H1 (cell line): ENCODE results near the gene OR2D2. TPM values are rescaled to one million over a fixed set of nuclear protein-coding genes. Genes with fewer than 3 reads are reported as not detected.

Source experiments
- CTCF ChIA-PET: fragments of 300-600 bp; sonication (Branson Sonifier 250); formaldehyde crosslinking; loops from one replicate; lab custom pipeline; 2021; ENCODE audit not compliant: partially characterized antibody; lab: Charles Lee
- POLR2A ChIA-PET: fragments of 300-600 bp; sonication (Branson Sonifier 250); formaldehyde crosslinking; loops from one replicate; lab custom pipeline; 2021; ENCODE audit warnings: inconsistent platforms; ENCODE audit not compliant: partially characterized antibody; lab: Charles Lee
- DNase-seq, 2 experiments: peaks; one replicate each; pipeline versions ENCODE4 v3.0.0 to v3.0.0-alpha.2; 2010 to 2022; ENCODE audit warnings: low spot score in 2 of 2, low read depth in 1 of 2, mixed read lengths in 1 of 2
- FAIRE-seq: peaks from 2 replicates; lab custom pipeline; 2011; peaks lifted over from hg19 to GRCh38; lab: Jason Lieb, UNC
- H2AFZ ChIP-seq: 2 replicates; pipeline ENCODE4 v1.8.1; 2012; ENCODE audit warnings: low read length, inconsistent platforms
- H2AK5ac ChIP-seq: 2 replicates; pipeline ENCODE4 v1.6.1; 2013; ENCODE audit warnings: low read depth, low read length
- H2BK120ac ChIP-seq: replicated peaks from 2 replicates; pipeline ENCODE3; 2013; ENCODE audit warnings: low read depth, low read length, inconsistent platforms
- H2BK12ac ChIP-seq: 2 replicates; pipeline ENCODE4 v1.6.1; 2013; ENCODE audit warnings: low read depth, low read length
- H2BK15ac ChIP-seq: 2 replicates; pipeline ENCODE4 v1.6.1; 2013; ENCODE audit warnings: low read length
- H2BK20ac ChIP-seq: 2 replicates; pipeline ENCODE4 v1.6.1; 2013; ENCODE audit warnings: low read length
- H2BK5ac ChIP-seq: 2 replicates; pipeline ENCODE4 v1.6.1; 2013; ENCODE audit warnings: low read depth, low read length
- H3K14ac ChIP-seq: 2 replicates; pipeline ENCODE4 v1.6.1; 2013; ENCODE audit warnings: inconsistent platforms; ENCODE audit not compliant: insufficient read length
- H3K18ac ChIP-seq: 2 replicates; pipeline ENCODE4 v1.6.1; 2013; ENCODE audit warnings: low read length; ENCODE audit errors: extremely low read depth
- H3K23ac ChIP-seq: 2 replicates; pipeline ENCODE4 v1.6.1; 2013; ENCODE audit warnings: inconsistent platforms; ENCODE audit not compliant: insufficient read length
- H3K23me2 ChIP-seq: 2 replicates; pipeline ENCODE4 v1.6.1; 2013; ENCODE audit warnings: low read depth, low read length
- H3K27ac ChIP-seq: 2 replicates; pipeline ENCODE4 v1.6.1; 2011; ENCODE audit warnings: low read depth, low read length, inconsistent platforms
- H3K27me3 ChIP-seq, 4 experiments: replicated peaks in 1 of 4; 1 replicate in 1 of 4; 2 replicates in 3 of 4; pipeline versions ENCODE4 v1.6.1 to v1.8.1; 2011 to 2013; ENCODE audit warnings: low read length in 3 of 4, mild to moderate bottlenecking in 3 of 4, inconsistent platforms in 2 of 4, mixed read lengths in 2 of 4, moderate library complexity in 1 of 4; ENCODE audit not compliant: control insufficient read depth in 3 of 4, insufficient read depth in 3 of 4; ENCODE audit errors: extremely low read depth in 1 of 4
- H3K36me3 ChIP-seq, 4 experiments: 2 replicates each; pipeline versions ENCODE4 v1.6.1 to v1.8.1; 2011 to 2013; ENCODE audit warnings: mild to moderate bottlenecking in 4 of 4, low read length in 3 of 4, moderate library complexity in 2 of 4, control low read depth in 1 of 4, inconsistent platforms in 1 of 4; ENCODE audit not compliant: insufficient read depth in 4 of 4, control insufficient read depth in 2 of 4
- H3K4ac ChIP-seq: replicated peaks from 2 replicates; pipeline ENCODE3; 2013; ENCODE audit warnings: low read length, low read depth, mixed read lengths, inconsistent platforms; ENCODE audit not compliant: insufficient read length
- H3K4me1 ChIP-seq, 4 experiments: replicated peaks in 1 of 4; 1 replicate in 1 of 4; 2 replicates in 3 of 4; pipeline versions ENCODE4 v1.6.1 to v1.8.1; 2011 to 2013; ENCODE audit warnings: low read length in 3 of 4, inconsistent platforms in 2 of 4, mixed read lengths in 1 of 4; ENCODE audit not compliant: insufficient read depth in 4 of 4, control insufficient read depth in 3 of 4
- H3K4me2 ChIP-seq, 2 experiments: 2 replicates each; pipeline versions ENCODE4 v1.6.1 to v1.8.1; 2011 to 2013; ENCODE audit warnings: low read depth in 2 of 2, low read length in 2 of 2, control low read depth in 1 of 2, inconsistent platforms in 1 of 2, mild to moderate bottlenecking in 1 of 2; ENCODE audit not compliant: insufficient read depth in 1 of 2
- H3K4me3 ChIP-seq, 4 experiments: fragments of 200-600, 300-600 bp in 1 of 4; sonication (generic), shearing (Covaris generic), sonication (Bioruptor Twin) in 1 of 4; 2 replicates each; pipeline versions ENCODE4 v1.5.1 to v1.8.1; 2011 to 2016; ENCODE audit warnings: low read length in 4 of 4, low read depth in 3 of 4, control low read depth in 2 of 4, inconsistent platforms in 2 of 4, mild to moderate bottlenecking in 2 of 4, mixed read lengths in 1 of 4, moderate library complexity in 1 of 4; ENCODE audit not compliant: insufficient read depth in 2 of 4; ENCODE audit errors: extremely low read depth in 1 of 4
- H3K56ac ChIP-seq: replicated peaks from 2 replicates; pipeline ENCODE3; 2013; ENCODE audit warnings: low read depth, mild to moderate bottlenecking, mixed read lengths, low read length, inconsistent platforms; ENCODE audit not compliant: insufficient read length
- H3K79me1 ChIP-seq: 2 replicates; pipeline ENCODE4 v1.6.1; 2013; ENCODE audit warnings: low read depth, low read length, control low read depth
- H3K79me2 ChIP-seq, 2 experiments: 2 replicates each; pipeline versions ENCODE4 v1.6.1 to v1.8.1; 2012 to 2013; ENCODE audit warnings: low read length in 2 of 2, mild to moderate bottlenecking in 2 of 2, inconsistent platforms in 1 of 2; ENCODE audit not compliant: insufficient read depth in 2 of 2, control insufficient read depth in 1 of 2
- H3K9ac ChIP-seq, 4 experiments: replicated peaks in 1 of 4; 1 replicate in 1 of 4; 2 replicates in 3 of 4; pipeline versions ENCODE4 v1.6.1 to v1.8.1; 2011 to 2013; ENCODE audit warnings: low read depth in 3 of 4, low read length in 3 of 4, control low read depth in 2 of 4, mild to moderate bottlenecking in 2 of 4, moderate library complexity in 2 of 4, inconsistent platforms in 1 of 4; ENCODE audit errors: extremely low read depth in 1 of 4
- H3K9me3 ChIP-seq, 2 experiments: 2 replicates each; pipeline versions ENCODE4 v1.6.1 to v1.8.1; 2012 to 2013; ENCODE audit warnings: mild to moderate bottlenecking in 2 of 2, moderate library complexity in 2 of 2, control low read depth in 1 of 2, inconsistent platforms in 1 of 2, low read depth in 1 of 2, low read length in 1 of 2, mixed read lengths in 1 of 2; ENCODE audit not compliant: insufficient read depth in 2 of 2
- H4K20me1 ChIP-seq, 2 experiments: replicated peaks in 1 of 2; 2 replicates each; pipeline versions ENCODE3 to v1.8.1; 2011 to 2013; ENCODE audit warnings: inconsistent platforms in 2 of 2, low read length in 2 of 2, mild to moderate bottlenecking in 1 of 2; ENCODE audit not compliant: insufficient read depth in 2 of 2, control insufficient read depth in 1 of 2
- H4K5ac ChIP-seq: 2 replicates; pipeline ENCODE4 v1.6.1; 2013; ENCODE audit warnings: low read length, low read depth, mixed read lengths, inconsistent platforms; ENCODE audit not compliant: insufficient read length
- H4K8ac ChIP-seq: 2 replicates; pipeline ENCODE4 v1.8.0; 2013; ENCODE audit warnings: mild to moderate bottlenecking, moderate library complexity, low read length, inconsistent platforms; ENCODE audit not compliant: insufficient read depth; ENCODE audit errors: extremely low read depth
- H4K91ac ChIP-seq: replicated peaks from 2 replicates; pipeline ENCODE3; 2013; ENCODE audit warnings: low read length, mixed read lengths, inconsistent platforms; ENCODE audit not compliant: insufficient read length
- CREB1 ChIP-seq: IDR thresholded peaks from 2 replicates; pipeline ENCODE4 v1.6.1; 2012; ENCODE audit warnings: inconsistent platforms
- FOSL1 ChIP-seq: IDR thresholded peaks from 2 replicates; pipeline ENCODE4 v1.6.1; 2011; ENCODE audit warnings: mild to moderate bottlenecking, low read depth, low read length, moderate library complexity; ENCODE audit not compliant: insufficient read depth
- HDAC2 ChIP-seq, 2 experiments: fragments of 300-600 bp in 1 of 2; sonication (generic) in 1 of 2; IDR thresholded peaks; 2 replicates each; pipeline ENCODE4 v1.6.1; 2011 to 2012; ENCODE audit warnings: low read depth in 2 of 2, low read length in 2 of 2, mild to moderate bottlenecking in 2 of 2, moderate library complexity in 2 of 2, borderline replicate concordance in 1 of 2, inconsistent platforms in 1 of 2
- JUND ChIP-seq: IDR thresholded peaks from 2 replicates; pipeline ENCODE4 v1.6.1; 2011; ENCODE audit warnings: mild to moderate bottlenecking, improper control_type of control experiment, low read length
- KDM1A ChIP-seq: fragments of 200-600, 300-600 bp; sonication (generic); IDR thresholded peaks from 2 replicates; pipeline ENCODE4 v1.7.1; 2016; ENCODE audit warnings: mild to moderate bottlenecking, low read length, borderline replicate concordance
- KDM4A ChIP-seq: IDR thresholded peaks from one replicate; pipeline ENCODE4 v1.7.1; 2012; ENCODE audit warnings: low read depth, mild to moderate bottlenecking, moderate library complexity, low read length, inconsistent platforms; ENCODE audit not compliant: severe bottlenecking
- POLR2AphosphoS5 ChIP-seq: IDR thresholded peaks from 2 replicates; pipeline ENCODE4 v1.6.1; 2011; ENCODE audit warnings: low read depth, low read length
- RBBP5 ChIP-seq: IDR thresholded peaks from 2 replicates; pipeline ENCODE4 v1.7.1; 2012; ENCODE audit warnings: low read depth, mild to moderate bottlenecking, inconsistent platforms, low read length, moderate library complexity, borderline replicate concordance
- RNF2 ChIP-seq: fragments of 200-900, 300-1000 bp; sonication (generic); IDR thresholded peaks from 2 replicates; pipeline ENCODE4 v1.7.1; 2016; ENCODE audit warnings: borderline replicate concordance, low read depth, mild to moderate bottlenecking, antibody characterized with exemption, low read length; ENCODE audit not compliant: poor library complexity, severe bottlenecking; ENCODE audit errors: missing control alignments
- SP1 ChIP-seq: IDR thresholded peaks from 2 replicates; pipeline ENCODE4 v1.6.1; 2011; ENCODE audit warnings: low read depth, low read length
- SUZ12 ChIP-seq: fragments of 200-600 bp; sonication (generic); IDR thresholded peaks from 2 replicates; pipeline ENCODE4 v1.6.1; 2012; ENCODE audit warnings: mild to moderate bottlenecking, inconsistent platforms, low read length, moderate library complexity, mixed read lengths
- TCF12 ChIP-seq: IDR thresholded peaks from 2 replicates; pipeline ENCODE4 v1.6.1; 2011; ENCODE audit warnings: low read depth, mild to moderate bottlenecking, low read length
- WGBS, 2 experiments: shearing (Covaris generic) in 1 of 2; methylation state at CpG; one replicate each; pipeline versions ENCODE4 v1.1.6 to v1.1.7; 2013 to 2015; ENCODE audit warnings: low lambda C conversion rate in 2 of 2, mixed read lengths in 2 of 2, inconsistent platforms in 1 of 2, low coverage in 1 of 2, missing lambda C conversion rate in 1 of 2; ENCODE audit not compliant: insufficient replicate concordance in 2 of 2, insufficient coverage in 1 of 2, insufficient read length in 1 of 2; ENCODE audit errors: extremely low coverage in 1 of 2, missing lambda C conversion rate in 1 of 2; 5-methylcytosine and 5-hydroxymethylcytosine counted together
- polyA plus RNA-seq, 7 experiments: library from polyadenylated mRNA; depleted of rRNA in 3 of 7; stranded (reverse) in 5 of 7; unstranded in 2 of 7; fragments of >200 nt in 5 of 7; fragments of 200-250 nt in 2 of 7; gene quantifications; 1 replicate in 5 of 7; 2 replicates in 1 of 7; 4 replicates in 1 of 7; pipeline versions ENCODE4 v1.2.1 to v1.2.3, GENCODE V29; 2011 to 2013; ENCODE audit warnings: missing spikeins in 2 of 7, mixed read lengths in 2 of 7
- total RNA-seq: library from RNA; stranded (reverse); fragmentation: NEBNext Ultra II Directional; extraction: Animal tissue kit (Norgen Biotek cat#: 25700); gene quantifications from 2 replicates; pipeline ENCODE4 v1.2.1, GENCODE V29; 2021

OR2D2 gene
- total and polyA plus RNA-seq, 2 of the 8 experiments (the other 6 are each of a cell fraction or from before 2014, with no cell fraction given): 0.15 TPM; not detected in 1

DNA sequence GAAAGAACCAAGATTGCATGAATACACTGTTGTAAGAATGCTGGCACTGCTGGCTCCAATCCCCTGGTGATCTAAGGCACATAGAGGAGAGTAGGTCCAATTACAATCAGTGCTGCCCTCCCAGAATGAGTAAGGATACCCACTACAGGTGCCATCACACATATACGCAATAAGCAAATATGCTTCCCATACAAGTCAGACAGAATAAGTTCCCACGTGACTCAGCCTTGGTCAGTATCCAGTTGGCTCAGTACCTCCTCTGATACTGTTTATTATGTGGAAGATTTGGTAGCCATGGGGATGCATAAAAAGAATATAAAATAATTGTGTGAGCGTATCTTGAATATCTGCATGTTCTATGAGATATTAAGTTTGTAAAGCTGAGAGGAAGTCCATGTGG, 19.6 kb upstream of the OR2D2 start:
- ChIA-PET POLR2A (no interaction called here), CTCF (interaction anchor here (0.6 to 1.0 kb wide), 2 partner anchors 11 to 129 kb away, joined by 3 read pairs; partner anchors contain the start of gene OR2AG1)
- Histone ChIP-seq H4K5ac (no peak overlapping the region), H2BK15ac (no peak overlapping the region), H2BK12ac (no peak overlapping the region), H3K9ac (no peak overlapping the region), H3K79me1 (no peaks in the 10 kb centered on the region), H2AK5ac (no peak overlapping the region), H3K27ac (no peak overlapping the region), H3K4me2 (no peak overlapping the region), H3K27me3 (no peaks in the 10 kb centered on the region), H3K36me3 (no peaks in the 10 kb centered on the region), H3K56ac (no peak overlapping the region), H3K14ac (no peak overlapping the region), H3K4me1 (no peaks in the 10 kb centered on the region), H3K79me2 (no peaks in the 10 kb centered on the region), H2BK120ac (no peak overlapping the region), H3K18ac (no peak overlapping the region), H3K23ac (no peak overlapping the region), H4K8ac (no peak overlapping the region), H3K4ac (no peak overlapping the region), H4K91ac (no peak overlapping the region), H3K9me3 (no peaks in the 10 kb centered on the region), H2AFZ (no peak overlapping the region), H3K23me2 (no peaks in the 10 kb centered on the region), H3K4me3 (no peak overlapping the region), H4K20me1 (no peaks in the 10 kb centered on the region), H2BK5ac (no peak overlapping the region), H2BK20ac (no peak overlapping the region)
- 87% methylated on average over 3 of the region's 3 CpGs; no CpG with 5 or more reads in 1 of the 2 experiments for WGBS, 2 experiments
- no peak for DNase-seq
- FAIRE-seq: no peak
- no peak for TF ChIP-seq KDM1A
- no peak for TF ChIP-seq POLR2AphosphoS5
- no peak for TF ChIP-seq JUND
- no peak for TF ChIP-seq RBBP5
- TF ChIP-seq KDM4A: no peak
- TF ChIP-seq CREB1: no peak
- TF ChIP-seq RNF2: no peak
- no peak for TF ChIP-seq TCF12
- TF ChIP-seq FOSL1: no peak
- no peak for TF ChIP-seq SP1
- no peak for TF ChIP-seq SUZ12
- TF ChIP-seq HDAC2 (IDR thresholded peaks at IDR 0.05; ENCODE audit: borderline replicate concordance in 1 of 2, low read depth in 2 of 2, low read length in 2 of 2): no peak
